ENCODE data around the gene SLC27A3.

DNA sequence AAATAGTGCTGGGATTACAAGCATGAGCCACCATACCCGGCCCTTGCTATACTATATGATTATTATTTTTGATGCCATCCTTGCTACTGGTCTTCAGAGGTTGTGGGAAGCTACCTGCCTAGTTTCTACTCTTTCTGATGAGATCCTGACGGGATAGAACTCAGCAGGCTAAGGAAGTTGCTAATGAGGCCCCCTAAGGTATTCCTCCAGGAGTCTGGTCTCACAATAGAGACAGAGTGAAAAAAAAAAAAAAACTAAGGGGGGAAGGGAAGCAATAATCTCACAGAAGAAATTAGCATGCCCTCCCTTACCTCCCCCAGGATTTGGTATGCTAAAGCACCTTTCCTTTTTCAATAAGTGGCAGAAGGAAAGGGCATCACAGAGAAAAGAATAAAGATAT lies 29.8 kb upstream of the SLC27A3 start:
- TF ChIP-seq EP300 (IDR thresholded peaks at IDR 0.05) (no peak), POLR2A (IDR thresholded peaks at IDR 0.05) (no peak), POLR2AphosphoS5 (IDR thresholded peaks at IDR 0.05) (no peak)
- TF ChIP-seq, protein P1, sequence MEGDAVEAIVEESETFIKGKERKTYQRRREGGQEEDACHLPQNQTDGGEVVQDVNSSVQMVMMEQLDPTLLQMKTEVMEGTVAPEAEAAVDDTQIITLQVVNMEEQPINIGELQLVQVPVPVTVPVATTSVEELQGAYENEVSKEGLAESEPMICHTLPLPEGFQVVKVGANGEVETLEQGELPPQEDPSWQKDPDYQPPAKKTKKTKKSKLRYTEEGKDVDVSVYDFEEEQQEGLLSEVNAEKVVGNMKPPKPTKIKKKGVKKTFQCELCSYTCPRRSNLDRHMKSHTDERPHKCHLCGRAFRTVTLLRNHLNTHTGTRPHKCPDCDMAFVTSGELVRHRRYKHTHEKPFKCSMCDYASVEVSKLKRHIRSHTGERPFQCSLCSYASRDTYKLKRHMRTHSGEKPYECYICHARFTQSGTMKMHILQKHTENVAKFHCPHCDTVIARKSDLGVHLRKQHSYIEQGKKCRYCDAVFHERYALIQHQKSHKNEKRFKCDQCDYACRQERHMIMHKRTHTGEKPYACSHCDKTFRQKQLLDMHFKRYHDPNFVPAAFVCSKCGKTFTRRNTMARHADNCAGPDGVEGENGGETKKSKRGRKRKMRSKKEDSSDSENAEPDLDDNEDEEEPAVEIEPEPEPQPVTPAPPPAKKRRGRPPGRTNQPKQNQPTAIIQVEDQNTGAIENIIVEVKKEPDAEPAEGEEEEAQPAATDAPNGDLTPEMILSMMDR (IDR thresholded peaks at IDR 0.05) = no peak

Data from upper lobe of left lung (tissue), 4 donors.